IMR-90 (cell line): ENCODE data around the gene KRTAP13-4. TPM values are rescaled to one million over a fixed set of nuclear protein-coding genes. Genes with fewer than 3 reads are reported as not detected.

Experiments
- ATAC-seq: fragments of 200-7000 bp; cut with Tn5 transposase; 2 replicates; pipeline ENCODE4 v1.9.1; 2020; ENCODE audit warnings: low read depth, mild to moderate bottlenecking, moderate library complexity
- BruUV-seq: library from RNA; stranded (reverse); fragments of 400-500 nt; replicated peaks from 2 replicates; lab custom pipeline; 2021; lab: Mats Ljungman, UMichigan
- CTCF ChIA-PET: fragments of 300-600 bp; formaldehyde crosslinking; extraction: SDS; loops from one replicate; lab custom pipeline; 2021; ENCODE audit warnings: antibody characterized with exemption; lab: Yijun Ruan, JAX
- POLR2A ChIA-PET: fragments of 300-600 bp; sonication (Branson Sonifier 250); formaldehyde crosslinking; loops from one replicate; lab custom pipeline; 2022; ENCODE audit warnings: antibody characterized with exemption; ENCODE audit not compliant: unreplicated experiment; lab: Charles Lee
- DNase-seq: peaks from one replicate; pipeline ENCODE4 v3.0.0; 2013
- H2AFZ ChIP-seq: replicated peaks from 2 replicates; pipeline ENCODE3; 2013; ENCODE audit warnings: low read length, mild to moderate bottlenecking; ENCODE audit not compliant: poor library complexity
- H2AK5ac ChIP-seq: 2 replicates; pipeline ENCODE4 v1.6.1; 2013; ENCODE audit warnings: low read depth, low read length, inconsistent platforms
- H2AK9ac ChIP-seq: replicated peaks from 2 replicates; pipeline ENCODE3; 2013; ENCODE audit warnings: mild to moderate bottlenecking, low read depth, low read length, moderate library complexity; ENCODE audit not compliant: poor library complexity
- H2BK120ac ChIP-seq: 2 replicates; pipeline ENCODE4 v1.6.1; 2013; ENCODE audit warnings: low read depth, low read length, inconsistent platforms
- H2BK15ac ChIP-seq: 3 replicates; pipeline ENCODE4 v1.6.1; 2013; ENCODE audit warnings: low read depth, low read length, inconsistent platforms
- H2BK20ac ChIP-seq: 2 replicates; pipeline ENCODE4 v1.6.1; 2013; ENCODE audit warnings: low read depth, mild to moderate bottlenecking, inconsistent platforms, low read length, moderate library complexity
- H2BK5ac ChIP-seq: 2 replicates; pipeline ENCODE4 v1.6.1; 2013; ENCODE audit warnings: mild to moderate bottlenecking, low read depth, low read length, inconsistent platforms; ENCODE audit not compliant: poor library complexity, severe bottlenecking
- H3K14ac ChIP-seq: replicated peaks from 2 replicates; pipeline ENCODE4 v1.6.1; 2013; ENCODE audit warnings: low read depth, low read length, inconsistent platforms
- H3K18ac ChIP-seq: 2 replicates; pipeline ENCODE4 v1.6.1; 2013; ENCODE audit warnings: low read depth, low read length, control low read depth
- H3K23ac ChIP-seq: 2 replicates; pipeline ENCODE4 v1.6.1; 2013; ENCODE audit warnings: low read depth, low read length, inconsistent platforms
- H3K27ac ChIP-seq: 2 replicates; pipeline ENCODE4 v1.5.1; 2013; ENCODE audit warnings: mild to moderate bottlenecking, control low read depth, low read length; ENCODE audit not compliant: insufficient read depth
- H3K27me3 ChIP-seq: 2 replicates; pipeline ENCODE4 v1.6.1; 2013; ENCODE audit warnings: low read length; ENCODE audit not compliant: control insufficient read depth, insufficient read depth
- H3K36me3 ChIP-seq: 2 replicates; pipeline ENCODE4 v1.6.1; 2013; ENCODE audit warnings: low read length, mixed read lengths; ENCODE audit not compliant: control insufficient read depth, insufficient read depth
- H3K4ac ChIP-seq: 2 replicates; pipeline ENCODE4 v1.6.1; 2013; ENCODE audit warnings: low read depth, low read length, inconsistent platforms
- H3K4me1 ChIP-seq: 2 replicates; pipeline ENCODE4 v1.6.1; 2013; ENCODE audit warnings: low read length, mixed read lengths; ENCODE audit not compliant: control insufficient read depth, insufficient read depth
- H3K4me2 ChIP-seq: 2 replicates; pipeline ENCODE4 v1.6.1; 2013; ENCODE audit warnings: low read depth, mild to moderate bottlenecking, control low read depth, low read length, moderate library complexity
- H3K4me3 ChIP-seq: 2 replicates; pipeline ENCODE4 v1.5.1; 2013; ENCODE audit warnings: low read depth, mild to moderate bottlenecking, control low read depth, low read length, moderate library complexity; ENCODE audit not compliant: insufficient read depth
- H3K56ac ChIP-seq: 2 replicates; pipeline ENCODE4 v1.6.1; 2013; ENCODE audit warnings: low read length, inconsistent platforms; ENCODE audit not compliant: insufficient read depth; ENCODE audit errors: extremely low read depth
- H3K79me1 ChIP-seq, 2 experiments: 2 replicates each; pipeline ENCODE4 v1.6.1; 2013; ENCODE audit warnings: low read length in 2 of 2, inconsistent platforms in 1 of 2, low read depth in 1 of 2
- H3K9ac ChIP-seq: 2 replicates; pipeline ENCODE4 v1.6.1; 2013; ENCODE audit warnings: low read depth, low read length, control low read depth
- H3K9me1 ChIP-seq: 2 replicates; pipeline ENCODE4 v1.6.1; 2013; ENCODE audit warnings: low read length, inconsistent platforms; ENCODE audit not compliant: insufficient read depth
- H3K9me3 ChIP-seq: 2 replicates; pipeline ENCODE4 v1.6.1; 2013; ENCODE audit warnings: low read length; ENCODE audit not compliant: control insufficient read depth, insufficient read depth
- H4K20me1 ChIP-seq: 2 replicates; pipeline ENCODE4 v1.6.1; 2013; ENCODE audit warnings: low read length, inconsistent platforms; ENCODE audit not compliant: insufficient read depth
- H4K5ac ChIP-seq: 2 replicates; pipeline ENCODE4 v1.6.1; 2013; ENCODE audit warnings: mild to moderate bottlenecking, low read depth, low read length, control low read depth
- H4K8ac ChIP-seq, 2 experiments: 2 replicates each; pipeline ENCODE4 v1.6.1; 2013; ENCODE audit warnings: low read depth in 2 of 2, low read length in 2 of 2, control low read depth in 1 of 2, inconsistent platforms in 1 of 2
- H4K91ac ChIP-seq: 2 replicates; pipeline ENCODE4 v1.6.1; 2013; ENCODE audit warnings: low read depth, low read length, inconsistent platforms; ENCODE audit not compliant: insufficient read depth
- BHLHE40 ChIP-seq: fragments of 150-350 bp; IDR thresholded peaks from 2 replicates; pipeline ENCODE4 v1.6.1; 2016; ENCODE audit warnings: mild to moderate bottlenecking, low read depth, low read length
- CEBPB ChIP-seq: IDR thresholded peaks from 2 replicates; pipeline ENCODE4 v1.6.1; 2012; ENCODE audit warnings: low read depth, low read length, improper control_type of control experiment
- CHD1 ChIP-seq: IDR thresholded peaks from 2 replicates; pipeline ENCODE4 v1.6.1; 2012; ENCODE audit warnings: low read depth, low read length, improper control_type of control experiment
- CTCF ChIP-seq: conservative IDR thresholded peaks from 2 replicates; pipeline ENCODE4 v1.5.1; 2012; ENCODE audit warnings: mild to moderate bottlenecking, low read depth, low read length, improper control_type of control experiment
- ELK1 ChIP-seq: fragments of 150-350 bp; IDR thresholded peaks from 2 replicates; pipeline ENCODE4 v1.6.1; 2016; ENCODE audit warnings: low read depth, mild to moderate bottlenecking, low read length, moderate library complexity, borderline replicate concordance
- FOS ChIP-seq: fragments of 150-350 bp; IDR thresholded peaks from 2 replicates; pipeline ENCODE4 v1.6.1; 2016; ENCODE audit warnings: low read depth, low read length
- MAFK ChIP-seq: IDR thresholded peaks from 2 replicates; pipeline ENCODE4 v1.6.1; 2012; ENCODE audit warnings: low read depth, low read length, improper control_type of control experiment
- MAZ ChIP-seq: IDR thresholded peaks from 2 replicates; pipeline ENCODE4 v1.6.1; 2012; ENCODE audit warnings: low read depth, mild to moderate bottlenecking, low read length, improper control_type of control experiment, moderate library complexity, borderline replicate concordance
- MXI1 ChIP-seq: IDR thresholded peaks from 2 replicates; pipeline ENCODE4 v1.6.1; 2012; ENCODE audit warnings: low read depth, mild to moderate bottlenecking, low read length, moderate library complexity, borderline replicate concordance
- NFE2L2 ChIP-seq: fragments of 150-350 bp; IDR thresholded peaks from 2 replicates; pipeline ENCODE4 v1.6.1; 2016; ENCODE audit warnings: low read depth, mild to moderate bottlenecking, low read length
- POLR2A ChIP-seq: IDR thresholded peaks from 2 replicates; pipeline ENCODE4 v1.6.1; 2012; ENCODE audit warnings: mild to moderate bottlenecking, low read depth, low read length
- RAD21 ChIP-seq: IDR thresholded peaks from 2 replicates; pipeline ENCODE4 v1.6.1; 2012; ENCODE audit warnings: low read length, improper control_type of control experiment
- RCOR1 ChIP-seq: IDR thresholded peaks from 2 replicates; pipeline ENCODE4 v1.6.1; 2012; ENCODE audit warnings: mild to moderate bottlenecking, low read length, improper control_type of control experiment; ENCODE audit not compliant: insufficient replicate concordance
- RFX5 ChIP-seq: IDR thresholded peaks from 2 replicates; pipeline ENCODE4 v1.8.0; 2012; ENCODE audit warnings: low read depth, mild to moderate bottlenecking, low read length, moderate library complexity
- SMC3 ChIP-seq: fragments of 150-350 bp; IDR thresholded peaks from 2 replicates; pipeline ENCODE4 v1.6.1; 2016; ENCODE audit warnings: low read depth, mild to moderate bottlenecking, antibody characterized with exemption, low read length, moderate library complexity
- USF2 ChIP-seq: fragments of 150-350 bp; IDR thresholded peaks from 2 replicates; pipeline ENCODE4 v1.6.1; 2017; ENCODE audit warnings: mild to moderate bottlenecking, antibody characterized with exemption, low read length, low read depth
- WGBS, 2 experiments: methylation state at CpG; one replicate each; pipeline versions ENCODE4 v1.1.5 to v1.1.7; 2013; ENCODE audit warnings: missing lambda C conversion rate in 2 of 2; ENCODE audit not compliant: insufficient read length in 1 of 2; ENCODE audit errors: extremely low coverage in 2 of 2; 5-methylcytosine and 5-hydroxymethylcytosine counted together
- dilution Hi-C: fragments of 300-500 bp; cut with HindIII; formaldehyde crosslinking; loops from one replicate; pipeline ENCODE4 v1.14.3; 2018; ENCODE audit warnings: low sequenced_read_pairs; ENCODE audit not compliant: unreplicated experiment
- in situ Hi-C: fragments of 300-500 bp; cut with MboI; formaldehyde crosslinking; loops from 3 replicates; pipeline ENCODE4 v1.14.3; 2019; ENCODE audit warnings: low sequenced_read_pairs, inconsistent platforms, mixed read lengths
- intact Hi-C: fragments of 100-400 bp; cut with micrococcal nuclease; formaldehyde crosslinking; loops from 2 replicates; pipeline ENCODE4 v1.10.0; 2022
- polyA plus RNA-seq, 3 experiments: library from polyadenylated mRNA; depleted of rRNA; stranded (reverse); fragments of >200 nt; gene quantifications; 2 replicates each; pipeline ENCODE4 v1.2.3, GENCODE V29; 2012; ENCODE audit warnings: low replicate concordance in 1 of 3
- total RNA-seq: library from RNA; depleted of rRNA; stranded (reverse); fragments of >200 nt; gene quantifications from 2 replicates; pipeline ENCODE4 v1.2.3, GENCODE V29; 2012

Gene KRTAP13-4
- total and polyA plus RNA-seq, 2 of the 4 experiments (the other 2 are of a cell fraction), result not detected

GRCh38 chr21:30447056-30447455 is 17.0 kb downstream of the KRTAP13-4 start:
- Histone ChIP-seq H4K5ac (no peak overlapping the region), H3K4me2 (no peak overlapping the region), H2AK9ac (no peak overlapping the region), H4K91ac (no peak overlapping the region), H3K36me3 (no peaks in the 10 kb centered on the region), H4K20me1 (no peaks in the 10 kb centered on the region), H3K4ac (no peak overlapping the region), H3K9me3 (peaks cover 6% of the 10 kb centered on the region; the same call in 1 of the 2 replicates), H3K14ac (no peak overlapping the region), H2AFZ (no peak overlapping the region), H2AK5ac (no peak overlapping the region), H3K27ac (no peak overlapping the region), H3K23ac (no peak overlapping the region), H3K56ac (no peak overlapping the region), H3K27me3 (no peaks in the 10 kb centered on the region), H2BK15ac (no peak overlapping the region), H2BK20ac (no peak overlapping the region), H3K9ac (no peak overlapping the region), H3K79me1 (no peaks in the 10 kb centered on the region), H3K4me1 (no peaks in the 10 kb centered on the region), H2BK120ac (no peak overlapping the region), H2BK5ac (no peak overlapping the region), H4K8ac (no peak overlapping the region), H3K9me1 (no peaks in the 10 kb centered on the region), H3K4me3 (no peak overlapping the region), H3K18ac (no peak overlapping the region)
- ATAC-seq, result no peak
- 40% methylated on average over 1 of the region's 4 CpGs; no CpG with 5 or more reads in 1 of the 2 experiments for WGBS, 2 experiments
- POLR2A ChIA-PET, result no interaction called here
- BruUV-seq, result no TSS peak
- intact Hi-C loops, result no loop called here
- no peak for TF ChIP-seq USF2
- no peak for TF ChIP-seq RFX5
- TF ChIP-seq POLR2A, result no peak
- no peak for TF ChIP-seq BHLHE40
- no peak for TF ChIP-seq FOS
- TF ChIP-seq CHD1, result no peak
- TF ChIP-seq NFE2L2, result no peak
- TF ChIP-seq MAZ, result no peak
- TF ChIP-seq RAD21, result no peak
- no peak for TF ChIP-seq ELK1
- no peak for TF ChIP-seq RCOR1
- TF ChIP-seq CTCF, result no peak
- no peak for TF ChIP-seq MAFK
- TF ChIP-seq SMC3, result no peak
- TF ChIP-seq CEBPB, result no peak
- TF ChIP-seq MXI1, result no peak
- in situ Hi-C loops, result no loop called here
- DNase-seq, result no peak
- dilution Hi-C loops, result no loop called here
- CTCF ChIA-PET, result no interaction called here
